ENCODE results near the gene KBTBD13.

Gene KBTBD13

DNA sequence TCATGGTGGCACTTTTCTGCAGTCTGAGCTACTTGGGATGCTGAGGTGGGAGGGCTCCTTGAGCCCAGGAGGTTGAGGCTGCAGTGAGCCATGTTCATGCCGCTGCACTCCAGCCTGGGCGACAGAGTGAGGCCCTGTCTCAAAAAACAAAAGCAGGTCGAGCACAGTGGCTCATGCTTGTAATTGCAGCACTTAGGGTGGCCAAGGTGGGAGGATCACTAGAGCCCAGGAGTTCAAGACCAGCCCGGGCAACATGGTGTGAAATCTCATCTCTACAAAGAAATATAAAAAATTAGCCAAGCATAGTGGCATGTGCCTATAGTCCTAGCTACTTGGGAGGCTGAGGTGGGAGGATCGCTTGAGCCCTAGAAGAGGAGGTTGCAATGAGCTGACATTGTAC is 28.5 kb downstream of the KBTBD13 start:
- no peak for DNase-seq (ENCODE audit: low read depth in 4 of 4, low spot score in 1 of 4)

- DNase-seq (ENCODE audit: low read depth in 4 of 4, low spot score in 1 of 4): no peak
These were observed 29.6 kb downstream of the KBTBD13 start for GRCh38 chr15:65106011-65106590.

DNA sequence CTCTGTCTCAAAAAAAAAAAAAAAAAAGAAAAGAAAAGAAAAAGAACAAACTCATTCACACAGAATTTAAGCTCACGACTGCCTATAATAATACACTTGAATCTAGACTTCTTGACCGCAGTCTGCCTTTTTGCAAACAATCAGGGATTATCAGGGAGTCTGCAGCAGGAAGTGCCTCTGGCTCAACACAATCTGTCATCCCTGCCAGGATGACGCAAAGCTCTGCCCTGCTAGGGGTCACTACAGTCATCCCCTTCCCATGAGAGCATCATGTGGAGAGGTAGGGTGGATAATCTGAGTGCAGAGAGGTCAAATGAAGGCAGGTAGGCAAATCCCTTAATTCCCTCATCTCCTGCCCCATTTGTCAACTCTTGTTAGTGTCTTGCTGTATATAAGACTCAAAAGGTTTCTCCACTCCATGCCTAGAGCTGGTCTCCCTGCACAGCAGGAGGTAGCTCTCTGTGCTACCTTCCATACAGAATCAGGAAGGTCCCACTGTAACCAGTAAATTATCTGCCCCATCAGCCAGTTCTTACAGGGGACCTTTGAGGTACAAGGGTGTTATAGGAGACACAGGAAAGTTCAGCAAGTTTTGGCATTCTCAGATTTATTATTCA is 34.2 kb downstream of the KBTBD13 start:
- no peak for DNase-seq (ENCODE audit: low read depth in 4 of 4, low spot score in 1 of 4)

GRCh38 chr15:65115086-65115485 is 38.5 kb downstream of the KBTBD13 start, which contains the start of gene UBAP1L:
Gene UBAP1L (minus strand): TSS chr15:65115200. CDS start chr15:65106215, 8,985 bp downstream.
- no peak for DNase-seq (ENCODE audit: low read depth in 4 of 4, low spot score in 1 of 4)

DNA sequence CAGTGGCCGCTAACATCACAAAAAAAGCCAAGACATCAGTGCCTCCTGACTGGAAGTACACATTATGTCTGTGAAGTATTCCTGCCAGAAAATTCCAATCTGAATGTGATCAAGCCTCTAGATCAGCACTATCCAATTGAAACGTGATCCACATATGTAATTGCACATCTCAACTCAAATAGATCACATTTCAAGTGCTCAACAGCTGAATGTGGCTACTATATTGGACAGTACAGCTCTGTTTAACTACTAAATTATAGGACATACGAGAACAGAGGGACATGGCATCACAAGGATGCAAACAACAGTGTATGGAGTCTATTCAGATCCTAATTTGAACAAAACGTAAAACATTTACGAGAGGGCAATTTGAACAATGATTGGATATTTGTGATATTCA is 39.0 kb downstream of the KBTBD13 start:
- DNase-seq (ENCODE audit: low read depth in 4 of 4, low spot score in 1 of 4): no peak
